DMS153 (cell line): Measurements from ENCODE around the gene RAB42.
"Not testable (repeated sequence)": the region's sequence is repeated elsewhere in the genome, so short reads cannot be mapped to it uniquely, and the experiment has no call there.

Experiments used
- DNase-seq: peaks from one replicate; lab custom pipeline; 2025; lab: John Stamatoyannopoulos, UW

Gene RAB42

GRCh38 chr1:28591708-28592320 lies at the start of gene RAB42:
Gene RAB42, plus strand, starts transcription at chr1:28592265. Its CDS starts 247 bp downstream, at chr1:28592512.
- DNase-seq = no peak

- DNase-seq = no peak
Observed at GRCh38 chr1:28545246-28545628, 46.8 kb upstream of the RAB42 start.

- no peak for DNase-seq
Observed at GRCh38 chr1:28548318-28548717, 43.7 kb upstream of the RAB42 start.

GRCh38 chr1:28551381-28551780 lies 40.7 kb upstream of the RAB42 start:
- DNase-seq = no peak

GRCh38 chr1:28552758-28553663 lies 39.1 kb upstream of the RAB42 start, which contains the start of gene TRNAU1AP:
Gene TRNAU1AP, plus strand, starts transcription at chr1:28553085. Its CDS starts 26 bp downstream, at chr1:28553111.
- DNase-seq = peak; percentile 98

- DNase-seq = no peak
Observed at GRCh38 chr1:28560886-28561285, 31.2 kb upstream of the RAB42 start.

GRCh38 chr1:28564310-28564709 lies 27.8 kb upstream of the RAB42 start:
- DNase-seq = no peak

- no peak for DNase-seq
Observed at GRCh38 chr1:28565040-28565439, 27.0 kb upstream of the RAB42 start.

GRCh38 chr1:28565726-28566125 lies 26.3 kb upstream of the RAB42 start:
- DNase-seq = no peak

- DNase-seq = no peak
Observed at GRCh38 chr1:28566931-28567330, 25.1 kb upstream of the RAB42 start.

- no peak for DNase-seq
Observed at GRCh38 chr1:28571911-28572310, 20.2 kb upstream of the RAB42 start.

- not testable (repeated sequence) for DNase-seq
Observed at GRCh38 chr1:28572891-28573290, 19.2 kb upstream of the RAB42 start.

- no peak for DNase-seq
Observed at GRCh38 chr1:28573564-28573963, 18.5 kb upstream of the RAB42 start.

GRCh38 chr1:28577052-28577678 lies 14.9 kb upstream of the RAB42 start:
- no peak for DNase-seq

GRCh38 chr1:28577738-28578536 lies 14.1 kb upstream of the RAB42 start:
- DNase-seq = no peak

GRCh38 chr1:28578696-28579218 lies 13.3 kb upstream of the RAB42 start:
- DNase-seq = no peak

- no peak for DNase-seq
Observed at GRCh38 chr1:28579401-28579800, 12.7 kb upstream of the RAB42 start.

- DNase-seq = peak; percentile 48
Observed at GRCh38 chr1:28580722-28581530, 11.1 kb upstream of the RAB42 start.

- peak; percentile 98 for DNase-seq
Observed at GRCh38 chr1:28581531-28582247, 10.4 kb upstream of the RAB42 start.

GRCh38 chr1:28582248-28582615 lies 9.8 kb upstream of the RAB42 start:
- DNase-seq = peak; percentile 48
